Vagina (tissue), 2 donors: ENCODE results near the gene NBPF3.

Source experiments
- POLR2A ChIP-seq, 2 donors: fragments of 450-650 bp; IDR thresholded peaks; one replicate each; pipeline ENCODE4 v1.6.1; 2017; ENCODE audit warnings: antibody characterized with exemption in 2 of 2, mild to moderate bottlenecking in 2 of 2, moderate library complexity in 2 of 2
- POLR2AphosphoS5 ChIP-seq, 2 donors: sonication (generic); formaldehyde crosslinking; IDR thresholded peaks; one replicate each; pipeline ENCODE4 v1.9.0; 2017; ENCODE audit warnings: antibody characterized with exemption in 2 of 2, mild to moderate bottlenecking in 2 of 2, low read depth in 1 of 2; ENCODE audit not compliant: insufficient read depth in 1 of 2
- TF ChIP-seq, protein P1 (sequence below), 3 experiments: fragments of 450-650 bp in 2 of 3; fragments of 200-600 bp in 1 of 3; sonication (generic) in 1 of 3; IDR thresholded peaks; one replicate each; pipeline ENCODE4 v1.5.1; 2017 to 2019; ENCODE audit warnings: antibody characterized with exemption in 3 of 3, mild to moderate bottlenecking in 2 of 3, moderate library complexity in 2 of 3

DNA sequence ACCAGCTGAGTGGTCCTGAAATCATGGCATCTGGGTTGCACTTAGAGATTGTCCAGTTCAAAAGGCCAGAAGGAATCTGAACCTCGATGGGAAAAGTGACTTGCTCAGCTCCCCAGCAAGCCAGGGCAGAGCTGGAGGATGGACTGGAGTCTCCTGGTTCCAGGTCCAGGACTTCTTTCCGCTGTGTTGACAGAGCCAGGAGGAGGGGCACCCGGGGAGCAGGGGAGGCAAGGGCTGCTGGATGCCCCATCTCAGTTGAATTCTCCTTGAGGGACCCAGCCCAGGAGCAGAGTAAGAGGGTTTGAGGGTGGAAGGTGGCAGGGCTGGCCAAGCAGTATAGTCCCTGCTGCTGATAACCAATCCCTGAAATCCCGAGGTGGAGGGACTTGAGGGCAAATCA lies 66.9 kb downstream of the NBPF3 start:
- TF ChIP-seq, protein P1, sequence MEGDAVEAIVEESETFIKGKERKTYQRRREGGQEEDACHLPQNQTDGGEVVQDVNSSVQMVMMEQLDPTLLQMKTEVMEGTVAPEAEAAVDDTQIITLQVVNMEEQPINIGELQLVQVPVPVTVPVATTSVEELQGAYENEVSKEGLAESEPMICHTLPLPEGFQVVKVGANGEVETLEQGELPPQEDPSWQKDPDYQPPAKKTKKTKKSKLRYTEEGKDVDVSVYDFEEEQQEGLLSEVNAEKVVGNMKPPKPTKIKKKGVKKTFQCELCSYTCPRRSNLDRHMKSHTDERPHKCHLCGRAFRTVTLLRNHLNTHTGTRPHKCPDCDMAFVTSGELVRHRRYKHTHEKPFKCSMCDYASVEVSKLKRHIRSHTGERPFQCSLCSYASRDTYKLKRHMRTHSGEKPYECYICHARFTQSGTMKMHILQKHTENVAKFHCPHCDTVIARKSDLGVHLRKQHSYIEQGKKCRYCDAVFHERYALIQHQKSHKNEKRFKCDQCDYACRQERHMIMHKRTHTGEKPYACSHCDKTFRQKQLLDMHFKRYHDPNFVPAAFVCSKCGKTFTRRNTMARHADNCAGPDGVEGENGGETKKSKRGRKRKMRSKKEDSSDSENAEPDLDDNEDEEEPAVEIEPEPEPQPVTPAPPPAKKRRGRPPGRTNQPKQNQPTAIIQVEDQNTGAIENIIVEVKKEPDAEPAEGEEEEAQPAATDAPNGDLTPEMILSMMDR (IDR thresholded peaks at IDR 0.05), result no peak
- TF ChIP-seq POLR2AphosphoS5 (IDR thresholded peaks at IDR 0.05; ENCODE audit: insufficient read depth in 1 of 2, low read depth in 1 of 2) (no peak), POLR2A (IDR thresholded peaks at IDR 0.05) (no peak)
